ENCODE data around the gene URB1.

URB1 gene

GRCh38 chr21:32348604-32349332 lies 44.0 kb downstream of the URB1 start:
- DNase-seq (ENCODE audit: low read depth in 2 of 3, low spot score in 1 of 3) = no peak

- no peak for DNase-seq (ENCODE audit: low read depth in 2 of 3, low spot score in 1 of 3)
Observed at GRCh38 chr21:32347977-32348376, 44.8 kb downstream of the URB1 start.

- no peak for DNase-seq (ENCODE audit: low read depth in 2 of 3, low spot score in 1 of 3)
Observed at GRCh38 chr21:32347351-32347750, 45.5 kb downstream of the URB1 start.

GRCh38 chr21:32346951-32347350 lies 45.9 kb downstream of the URB1 start:
- DNase-seq (ENCODE audit: low read depth in 2 of 3, low spot score in 1 of 3) = no peak

- DNase-seq (ENCODE audit: low read depth in 2 of 3, low spot score in 1 of 3) = no peak
Observed at GRCh38 chr21:32340863-32341848, 51.7 kb downstream of the URB1 start.

- DNase-seq (ENCODE audit: low read depth in 2 of 3, low spot score in 1 of 3) = no peak
Observed at GRCh38 chr21:32338209-32338921, 54.4 kb downstream of the URB1 start.

GRCh38 chr21:32337206-32337605 lies 55.6 kb downstream of the URB1 start:
- DNase-seq (ENCODE audit: low read depth in 2 of 3, low spot score in 1 of 3) = no peak

GRCh38 chr21:32336711-32337110 lies 56.1 kb downstream of the URB1 start:
- no peak for DNase-seq (ENCODE audit: low read depth in 2 of 3, low spot score in 1 of 3)

GRCh38 chr21:32335601-32336575 lies 56.9 kb downstream of the URB1 start:
- no peak for DNase-seq (ENCODE audit: low read depth in 2 of 3, low spot score in 1 of 3)

GRCh38 chr21:32334980-32335531 lies 57.8 kb downstream of the URB1 start:
- no peak for DNase-seq (ENCODE audit: low read depth in 2 of 3, low spot score in 1 of 3)

GRCh38 chr21:32333953-32334673 lies 58.7 kb downstream of the URB1 start:
- DNase-seq (ENCODE audit: low read depth in 2 of 3, low spot score in 1 of 3) = no peak

GRCh38 chr21:32332463-32332951 lies 60.3 kb downstream of the URB1 start:
- no peak for DNase-seq (ENCODE audit: low read depth in 2 of 3, low spot score in 1 of 3)

GRCh38 chr21:32331444-32332305 lies 61.1 kb downstream of the URB1 start:
- no peak for DNase-seq (ENCODE audit: low read depth in 2 of 3, low spot score in 1 of 3)

GRCh38 chr21:32330784-32331311 lies 62.0 kb downstream of the URB1 start:
- DNase-seq (ENCODE audit: low read depth in 2 of 3, low spot score in 1 of 3) = no peak

- DNase-seq (ENCODE audit: low read depth in 2 of 3, low spot score in 1 of 3) = no peak
Observed at GRCh38 chr21:32329776-32330175, 63.0 kb downstream of the URB1 start.

- no peak for DNase-seq (ENCODE audit: low read depth in 2 of 3, low spot score in 1 of 3)
Observed at GRCh38 chr21:32329331-32329730, 63.5 kb downstream of the URB1 start.

- no peak for DNase-seq (ENCODE audit: low read depth in 2 of 3, low spot score in 1 of 3)
Observed at GRCh38 chr21:32328595-32328994, 64.2 kb downstream of the URB1 start.

GRCh38 chr21:32325706-32326105 lies 67.1 kb downstream of the URB1 start:
- DNase-seq (ENCODE audit: low read depth in 2 of 3, low spot score in 1 of 3) = no peak
